Mesangial cell (primary cell): ENCODE data around the gene OSMR. TPM values are rescaled to one million over a fixed set of nuclear protein-coding genes. Genes with fewer than 3 reads are reported as not detected.

Experiments
- total RNA-seq: library from RNA; depleted of rRNA; stranded (reverse); fragments of >200 nt; gene quantifications from 2 replicates; pipeline ENCODE4 v1.2.3, GENCODE V29; 2015

The OSMR gene
- total RNA-seq, result 30.8 and 47.5 TPM in 2 replicates

GRCh38 chr5:38845526-38846378, at the start of gene OSMR:
Gene OSMR, plus strand, starts transcription at chr5:38846012. Its CDS starts 23,033 bp downstream, at chr5:38869045.

Other genes starting within 250 kb of the OSMR start
- 11.1 and 14.7 TPM in 2 replicates for gene RICTOR, start 228.4 kb downstream of the OSMR start, total RNA-seq